ENCODE measurements around the gene RABEP1.

RABEP1 gene

DNA sequence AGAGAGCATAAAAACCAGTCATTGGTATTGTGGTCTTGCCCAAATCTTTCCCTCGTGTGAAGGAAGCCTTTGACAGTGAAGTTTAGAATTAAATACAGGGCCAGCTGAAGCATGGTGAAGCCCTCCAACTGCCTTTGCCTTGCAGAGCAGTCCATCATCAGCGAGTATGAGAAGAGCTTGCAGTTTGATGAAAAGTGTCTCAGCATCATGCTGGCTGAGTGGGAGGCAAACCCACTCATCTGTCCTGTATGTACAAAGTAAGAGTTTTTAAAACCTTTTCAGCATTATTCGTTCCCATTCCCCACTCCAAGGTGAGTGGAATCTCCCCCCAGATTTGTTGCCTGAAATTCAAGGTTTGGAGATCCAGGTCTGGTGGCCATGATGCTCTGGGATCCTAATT lies 143.7 kb downstream of the RABEP1 start:
- no peak for ATAC-seq
- TF ChIP-seq, protein P1, sequence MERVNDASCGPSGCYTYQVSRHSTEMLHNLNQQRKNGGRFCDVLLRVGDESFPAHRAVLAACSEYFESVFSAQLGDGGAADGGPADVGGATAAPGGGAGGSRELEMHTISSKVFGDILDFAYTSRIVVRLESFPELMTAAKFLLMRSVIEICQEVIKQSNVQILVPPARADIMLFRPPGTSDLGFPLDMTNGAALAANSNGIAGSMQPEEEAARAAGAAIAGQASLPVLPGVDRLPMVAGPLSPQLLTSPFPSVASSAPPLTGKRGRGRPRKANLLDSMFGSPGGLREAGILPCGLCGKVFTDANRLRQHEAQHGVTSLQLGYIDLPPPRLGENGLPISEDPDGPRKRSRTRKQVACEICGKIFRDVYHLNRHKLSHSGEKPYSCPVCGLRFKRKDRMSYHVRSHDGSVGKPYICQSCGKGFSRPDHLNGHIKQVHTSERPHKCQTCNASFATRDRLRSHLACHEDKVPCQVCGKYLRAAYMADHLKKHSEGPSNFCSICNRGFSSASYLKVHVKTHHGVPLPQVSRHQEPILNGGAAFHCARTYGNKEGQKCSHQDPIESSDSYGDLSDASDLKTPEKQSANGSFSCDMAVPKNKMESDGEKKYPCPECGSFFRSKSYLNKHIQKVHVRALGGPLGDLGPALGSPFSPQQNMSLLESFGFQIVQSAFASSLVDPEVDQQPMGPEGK (CRISPR knock-in tag; IDR thresholded peaks at IDR 0.05; ENCODE audit: borderline replicate concordance) = no peak
- no peak for TF ChIP-seq ISL1 (CRISPR knock-in tag; IDR thresholded peaks at IDR 0.05)
- TF ChIP-seq ZFP30 (CRISPR knock-in tag; IDR thresholded peaks at IDR 0.05) = no peak
- TF ChIP-seq TOX (CRISPR knock-in tag; IDR thresholded peaks at IDR 0.05; ENCODE audit: borderline replicate concordance) = no peak
- TF ChIP-seq, protein P2, sequence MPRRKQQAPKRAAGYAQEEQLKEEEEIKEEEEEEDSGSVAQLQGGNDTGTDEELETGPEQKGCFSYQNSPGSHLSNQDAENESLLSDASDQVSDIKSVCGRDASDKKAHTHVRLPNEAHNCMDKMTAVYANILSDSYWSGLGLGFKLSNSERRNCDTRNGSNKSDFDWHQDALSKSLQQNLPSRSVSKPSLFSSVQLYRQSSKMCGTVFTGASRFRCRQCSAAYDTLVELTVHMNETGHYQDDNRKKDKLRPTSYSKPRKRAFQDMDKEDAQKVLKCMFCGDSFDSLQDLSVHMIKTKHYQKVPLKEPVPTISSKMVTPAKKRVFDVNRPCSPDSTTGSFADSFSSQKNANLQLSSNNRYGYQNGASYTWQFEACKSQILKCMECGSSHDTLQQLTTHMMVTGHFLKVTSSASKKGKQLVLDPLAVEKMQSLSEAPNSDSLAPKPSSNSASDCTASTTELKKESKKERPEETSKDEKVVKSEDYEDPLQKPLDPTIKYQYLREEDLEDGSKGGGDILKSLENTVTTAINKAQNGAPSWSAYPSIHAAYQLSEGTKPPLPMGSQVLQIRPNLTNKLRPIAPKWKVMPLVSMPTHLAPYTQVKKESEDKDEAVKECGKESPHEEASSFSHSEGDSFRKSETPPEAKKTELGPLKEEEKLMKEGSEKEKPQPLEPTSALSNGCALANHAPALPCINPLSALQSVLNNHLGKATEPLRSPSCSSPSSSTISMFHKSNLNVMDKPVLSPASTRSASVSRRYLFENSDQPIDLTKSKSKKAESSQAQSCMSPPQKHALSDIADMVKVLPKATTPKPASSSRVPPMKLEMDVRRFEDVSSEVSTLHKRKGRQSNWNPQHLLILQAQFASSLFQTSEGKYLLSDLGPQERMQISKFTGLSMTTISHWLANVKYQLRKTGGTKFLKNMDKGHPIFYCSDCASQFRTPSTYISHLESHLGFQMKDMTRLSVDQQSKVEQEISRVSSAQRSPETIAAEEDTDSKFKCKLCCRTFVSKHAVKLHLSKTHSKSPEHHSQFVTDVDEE (CRISPR knock-in tag; IDR thresholded peaks at IDR 0.05) = no peak
- no peak for TF ChIP-seq ARNTL (CRISPR knock-in tag; IDR thresholded peaks at IDR 0.05; ENCODE audit: borderline replicate concordance, low read depth)
- TF ChIP-seq ZNF70 (CRISPR knock-in tag; IDR thresholded peaks at IDR 0.05) = no peak
- TF ChIP-seq RARB (CRISPR knock-in tag; IDR thresholded peaks at IDR 0.05) = no peak
- TF ChIP-seq, protein P3, sequence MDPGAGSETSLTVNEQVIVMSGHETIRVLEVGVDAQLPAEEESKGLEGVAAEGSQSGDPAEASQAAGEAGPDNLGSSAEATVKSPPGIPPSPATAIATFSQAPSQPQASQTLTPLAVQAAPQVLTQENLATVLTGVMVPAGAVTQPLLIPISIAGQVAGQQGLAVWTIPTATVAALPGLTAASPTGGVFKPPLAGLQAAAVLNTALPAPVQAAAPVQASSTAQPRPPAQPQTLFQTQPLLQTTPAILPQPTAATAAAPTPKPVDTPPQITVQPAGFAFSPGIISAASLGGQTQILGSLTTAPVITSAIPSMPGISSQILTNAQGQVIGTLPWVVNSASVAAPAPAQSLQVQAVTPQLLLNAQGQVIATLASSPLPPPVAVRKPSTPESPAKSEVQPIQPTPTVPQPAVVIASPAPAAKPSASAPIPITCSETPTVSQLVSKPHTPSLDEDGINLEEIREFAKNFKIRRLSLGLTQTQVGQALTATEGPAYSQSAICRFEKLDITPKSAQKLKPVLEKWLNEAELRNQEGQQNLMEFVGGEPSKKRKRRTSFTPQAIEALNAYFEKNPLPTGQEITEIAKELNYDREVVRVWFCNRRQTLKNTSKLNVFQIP (CRISPR knock-in tag; IDR thresholded peaks at IDR 0.05; ENCODE audit: borderline replicate concordance, low read depth) = no peak
- no peak for TF ChIP-seq ZNF565 (CRISPR knock-in tag; conservative IDR thresholded peaks at IDR 0.05; ENCODE audit: low read depth)
- TF ChIP-seq, protein P4, sequence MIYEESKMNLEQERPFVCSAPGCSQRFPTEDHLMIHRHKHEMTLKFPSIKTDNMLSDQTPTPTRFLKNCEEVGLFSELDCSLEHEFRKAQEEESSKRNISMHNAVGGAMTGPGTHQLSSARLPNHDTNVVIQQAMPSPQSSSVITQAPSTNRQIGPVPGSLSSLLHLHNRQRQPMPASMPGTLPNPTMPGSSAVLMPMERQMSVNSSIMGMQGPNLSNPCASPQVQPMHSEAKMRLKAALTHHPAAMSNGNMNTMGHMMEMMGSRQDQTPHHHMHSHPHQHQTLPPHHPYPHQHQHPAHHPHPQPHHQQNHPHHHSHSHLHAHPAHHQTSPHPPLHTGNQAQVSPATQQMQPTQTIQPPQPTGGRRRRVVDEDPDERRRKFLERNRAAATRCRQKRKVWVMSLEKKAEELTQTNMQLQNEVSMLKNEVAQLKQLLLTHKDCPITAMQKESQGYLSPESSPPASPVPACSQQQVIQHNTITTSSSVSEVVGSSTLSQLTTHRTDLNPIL (CRISPR knock-in tag; IDR thresholded peaks at IDR 0.05; ENCODE audit: low read depth) = no peak
- no peak for TF ChIP-seq BACH2 (CRISPR knock-in tag; IDR thresholded peaks at IDR 0.05; ENCODE audit: borderline replicate concordance)
- TF ChIP-seq TCF4 (CRISPR knock-in tag; IDR thresholded peaks at IDR 0.05; ENCODE audit: borderline replicate concordance) = no peak
- no peak for TF ChIP-seq CSDC2 (CRISPR knock-in tag; IDR thresholded peaks at IDR 0.05)
- no peak for TF ChIP-seq GLIS3 (CRISPR knock-in tag; IDR thresholded peaks at IDR 0.05)
- no peak for TF ChIP-seq PPARA (CRISPR knock-in tag; IDR thresholded peaks at IDR 0.05; ENCODE audit: borderline replicate concordance)
- no peak for TF ChIP-seq ZC3H10 (CRISPR knock-in tag; IDR thresholded peaks at IDR 0.05)
- no peak for TF ChIP-seq OSR1 (CRISPR knock-in tag; IDR thresholded peaks at IDR 0.05)

DNA sequence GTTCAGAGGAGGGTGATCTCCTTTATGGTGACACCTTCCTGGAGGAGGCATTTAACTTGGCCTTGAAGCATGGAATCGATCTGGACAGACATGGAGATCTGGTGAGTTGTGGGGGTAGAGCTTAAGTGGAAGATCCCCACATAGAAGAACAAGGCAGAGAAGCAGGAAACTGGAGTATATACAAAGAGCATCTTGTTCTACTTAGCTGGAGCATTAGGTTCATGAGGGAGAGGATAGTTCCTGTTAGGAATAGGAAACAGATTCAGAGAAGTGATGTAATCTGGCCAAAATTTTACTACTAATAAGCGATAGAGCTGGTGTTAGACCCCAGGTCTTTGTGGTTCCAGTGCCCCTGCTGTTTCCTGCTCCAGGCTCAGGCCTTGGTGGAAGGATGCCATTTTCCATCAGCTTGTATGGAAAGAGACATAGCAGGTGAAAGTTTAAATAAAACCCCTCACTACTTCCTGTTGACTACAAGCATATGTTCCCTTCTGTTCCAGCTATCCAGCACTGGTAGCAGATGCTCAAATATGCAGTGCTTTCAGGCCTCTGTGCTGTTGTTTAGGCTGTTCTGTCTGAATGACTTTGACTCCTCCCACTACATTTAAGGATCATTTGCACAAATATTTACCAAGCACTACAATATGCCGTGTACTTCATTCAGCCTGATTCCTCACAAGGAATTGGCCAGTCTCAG lies 147.3 kb downstream of the RABEP1 start:
- no peak for ATAC-seq
- TF ChIP-seq BACH2 (CRISPR knock-in tag; IDR thresholded peaks at IDR 0.05; ENCODE audit: borderline replicate concordance) (no peak), ESRRG (CRISPR knock-in tag; IDR thresholded peaks at IDR 0.05) (no peak), ZNF70 (CRISPR knock-in tag; IDR thresholded peaks at IDR 0.05) (no peak), TCF4 (CRISPR knock-in tag; IDR thresholded peaks at IDR 0.05; ENCODE audit: borderline replicate concordance) (no peak), ZNF8 (CRISPR knock-in tag; IDR thresholded peaks at IDR 0.05) (no peak), RARB (CRISPR knock-in tag; IDR thresholded peaks at IDR 0.05) (no peak), CSDC2 (CRISPR knock-in tag; IDR thresholded peaks at IDR 0.05) (no peak), ZNF565 (CRISPR knock-in tag; conservative IDR thresholded peaks at IDR 0.05; ENCODE audit: low read depth) (no peak), ARNTL (CRISPR knock-in tag; IDR thresholded peaks at IDR 0.05; ENCODE audit: borderline replicate concordance, low read depth) (no peak)
- TF ChIP-seq, protein P1 (CRISPR knock-in tag; IDR thresholded peaks at IDR 0.05; ENCODE audit: borderline replicate concordance) = no peak
- TF ChIP-seq, protein P4 (CRISPR knock-in tag; IDR thresholded peaks at IDR 0.05; ENCODE audit: low read depth) = no peak

Measured in SK-N-SH treated with all-trans-retinoic acid at 6 μM for 48 hours (cell line).